ENCODE data around the gene ABCC4. TPM values are rescaled to one million over a fixed set of nuclear protein-coding genes. Genes with fewer than 3 reads are reported as not detected.
"Not testable (repeated sequence)": the region's sequence is repeated elsewhere in the genome, so short reads cannot be mapped to it uniquely, and the experiment has no call there.

The ABCC4 gene
- total RNA-seq, 1 donor from 2014 or later, result 1.6 TPM

- DNase-seq (ENCODE audit: low read depth in 2 of 2), result not testable (repeated sequence)
These were observed 100.8 kb downstream of the ABCC4 start for GRCh38 chr13:95200386-95200957.

- DNase-seq (ENCODE audit: low read depth in 2 of 2), result no peak
These were observed 101.4 kb downstream of the ABCC4 start for GRCh38 chr13:95199896-95200295.

- not testable (repeated sequence) for DNase-seq (ENCODE audit: low read depth in 2 of 2)
These were observed 102.6 kb downstream of the ABCC4 start for GRCh38 chr13:95198606-95199005.

- DNase-seq (ENCODE audit: low read depth in 2 of 2), result no peak
These were observed 103.7 kb downstream of the ABCC4 start for GRCh38 chr13:95197548-95197947.

GRCh38 chr13:95195146-95195545 lies 106.1 kb downstream of the ABCC4 start:
- peak in 1 of 2 donors; percentile 25 for DNase-seq (ENCODE audit: low read depth in 2 of 2)

GRCh38 chr13:95193509-95194230 lies 107.6 kb downstream of the ABCC4 start:
- no peak for DNase-seq (ENCODE audit: low read depth in 2 of 2)

GRCh38 chr13:95192998-95193397 lies 108.3 kb downstream of the ABCC4 start:
- no peak for DNase-seq (ENCODE audit: low read depth in 2 of 2)

GRCh38 chr13:95192564-95192945 lies 108.7 kb downstream of the ABCC4 start:
- DNase-seq (ENCODE audit: low read depth in 2 of 2), result not testable (repeated sequence)

- DNase-seq (ENCODE audit: low read depth in 2 of 2), result peak; percentile 77 to 87
These were observed 109.3 kb downstream of the ABCC4 start for GRCh38 chr13:95191821-95192563.

- no peak for DNase-seq (ENCODE audit: low read depth in 2 of 2)
These were observed 113.1 kb downstream of the ABCC4 start for GRCh38 chr13:95188128-95188527.

GRCh38 chr13:95185851-95186250 lies 115.4 kb downstream of the ABCC4 start:
- DNase-seq (ENCODE audit: low read depth in 2 of 2), result no peak

GRCh38 chr13:95185311-95185710 lies 115.9 kb downstream of the ABCC4 start:
- no peak for DNase-seq (ENCODE audit: low read depth in 2 of 2)

- no peak for DNase-seq (ENCODE audit: low read depth in 2 of 2)
These were observed 116.9 kb downstream of the ABCC4 start for GRCh38 chr13:95184317-95184716.

- DNase-seq (ENCODE audit: low read depth in 2 of 2), result no peak
These were observed 118.5 kb downstream of the ABCC4 start for GRCh38 chr13:95182570-95183265.

- no peak for DNase-seq (ENCODE audit: low read depth in 2 of 2)
These were observed 119.7 kb downstream of the ABCC4 start for GRCh38 chr13:95181586-95181985.

- DNase-seq (ENCODE audit: low read depth in 2 of 2), result peak in 1 of 2 donors; percentile 10
These were observed 120.6 kb downstream of the ABCC4 start for GRCh38 chr13:95180513-95181245.

GRCh38 chr13:95176611-95177259 lies 124.5 kb downstream of the ABCC4 start:
- peak; percentile 54 to 76 for DNase-seq (ENCODE audit: low read depth in 2 of 2)

GRCh38 chr13:95174517-95174916 lies 126.7 kb downstream of the ABCC4 start:
- DNase-seq (ENCODE audit: low read depth in 2 of 2), result no peak

- DNase-seq (ENCODE audit: low read depth in 2 of 2), result no peak
These were observed 133.1 kb downstream of the ABCC4 start for GRCh38 chr13:95168191-95168590.

GRCh38 chr13:95167003-95167402 lies 134.2 kb downstream of the ABCC4 start:
- DNase-seq (ENCODE audit: low read depth in 2 of 2), result not testable (repeated sequence)

GRCh38 chr13:95164830-95165229 lies 136.4 kb downstream of the ABCC4 start:
- DNase-seq (ENCODE audit: low read depth in 2 of 2), result no peak
